ENCODE results near the gene PTPRN2. TPM values are rescaled to one million over a fixed set of nuclear protein-coding genes. Genes with fewer than 3 reads are reported as not detected.

Gene PTPRN2
- total and polyA plus RNA-seq, 2 of the 13 experiments (the other 11 are each of a cell fraction or from before 2014, with no cell fraction given): 2.5 to 24.2 TPM

DNA sequence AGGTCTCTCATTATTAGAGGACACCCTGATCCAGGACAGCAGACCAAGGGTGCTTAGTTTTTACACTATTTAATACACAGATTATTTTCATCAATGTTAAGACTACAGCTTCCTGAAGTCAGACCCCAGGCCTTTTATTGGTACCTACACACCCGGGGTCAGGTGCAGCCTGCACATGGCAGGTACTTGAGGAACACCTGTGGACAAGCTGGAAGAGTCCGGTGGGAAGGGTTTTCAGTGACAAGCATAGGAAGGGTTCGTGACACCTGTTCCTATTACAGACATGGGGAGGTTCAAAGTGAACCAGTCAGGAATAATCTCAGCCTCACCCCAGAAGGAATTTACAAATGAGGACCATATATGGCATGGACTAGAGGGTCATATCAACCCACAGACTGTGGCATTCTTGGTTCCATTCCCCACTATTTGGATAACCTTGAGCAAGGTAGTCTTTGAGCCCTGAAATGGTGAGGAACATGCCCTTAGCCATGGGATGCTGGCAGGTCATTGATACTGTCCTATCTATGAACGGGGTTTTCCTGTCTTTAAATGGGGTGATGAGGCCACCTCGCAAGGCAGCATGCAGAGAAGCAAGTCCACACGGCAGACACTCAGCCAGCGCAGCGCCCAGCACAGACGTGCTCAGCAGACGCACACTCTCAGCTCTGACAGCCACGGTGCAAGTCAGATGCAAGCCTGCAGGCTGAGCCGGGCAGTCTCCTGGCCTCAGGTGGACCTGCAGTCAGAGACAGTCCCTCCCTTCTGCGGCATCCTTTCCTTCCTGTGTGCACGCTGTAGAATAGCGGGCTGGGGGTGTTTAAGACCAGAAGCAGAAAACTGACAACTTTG is 624.9 kb downstream of the PTPRN2 start:
- in situ Hi-C loops (cut with HindIII; ENCODE audit: extremely low pct_ligation_motif_present, low pct_unique_long_range_greater_than_20kb): no loop called here

More for the DNA sequence above, 624.9 kb downstream of the PTPRN2 start:
- H3K27me3 ChIP-seq (ENCODE audit: control insufficient read depth in 1 of 2, insufficient read depth in 2 of 2, low read length in 2 of 2): no peaks in the 10 kb centered on the region
- no peak for FAIRE-seq
- H3K4me3 ChIP-seq (replicated peaks in 1 of 3; ENCODE audit: insufficient read depth in 1 of 3, low read depth in 2 of 3, low read length in 3 of 3): no peak overlapping the region
- H3K9me3 ChIP-seq (ENCODE audit: low read length): no peaks in the 10 kb centered on the region
- no peak overlapping the region for H3K4me2 ChIP-seq (ENCODE audit: low read depth, low read length)
- peak; percentile 10 for DNase-seq (ENCODE audit: low spot score)
- peak; percentile 91 for ATAC-seq
- H3K79me2 ChIP-seq (ENCODE audit: insufficient read depth, low read length): no peaks in the 10 kb centered on the region
- intact Hi-C loops (cut with micrococcal nuclease; ENCODE audit: unreplicated experiment): no loop called here
- no peak overlapping the region for H3K27ac ChIP-seq (ENCODE audit: extremely low read length, insufficient read depth, low read length)
- no peak overlapping the region for H2AFZ ChIP-seq (ENCODE audit: low read length)
- peak; percentile 84 for TF ChIP-seq RBAK (CRISPR knock-in tag; IDR thresholded peaks at IDR 0.05)
- peak; percentile 58 for TF ChIP-seq HNF4A (CRISPR knock-in tag; IDR thresholded peaks at IDR 0.05)
- TF ChIP-seq SRF (IDR thresholded peaks at IDR 0.05; ENCODE audit: low read depth, low read length): peak; percentile 90
- no peak for TF ChIP-seq TCF7 (IDR thresholded peaks at IDR 0.05; ENCODE audit: low read depth)
- TF ChIP-seq ESRRA (CRISPR knock-in tag; IDR thresholded peaks at IDR 0.05; ENCODE audit: low read depth): 0 out of 2 replicates have a peak, but pooled peaks have one; percentile 49
- TF ChIP-seq, protein P1, sequence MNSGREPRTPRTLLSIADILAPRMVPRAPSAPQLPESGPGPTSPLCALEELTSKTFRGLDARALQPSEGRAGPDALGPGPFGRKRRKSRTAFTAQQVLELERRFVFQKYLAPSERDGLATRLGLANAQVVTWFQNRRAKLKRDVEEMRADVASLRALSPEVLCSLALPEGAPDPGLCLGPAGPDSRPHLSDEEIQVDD (CRISPR knock-in tag; IDR thresholded peaks at IDR 0.05; ENCODE audit: borderline replicate concordance): no peak
- TF ChIP-seq, protein P2, sequence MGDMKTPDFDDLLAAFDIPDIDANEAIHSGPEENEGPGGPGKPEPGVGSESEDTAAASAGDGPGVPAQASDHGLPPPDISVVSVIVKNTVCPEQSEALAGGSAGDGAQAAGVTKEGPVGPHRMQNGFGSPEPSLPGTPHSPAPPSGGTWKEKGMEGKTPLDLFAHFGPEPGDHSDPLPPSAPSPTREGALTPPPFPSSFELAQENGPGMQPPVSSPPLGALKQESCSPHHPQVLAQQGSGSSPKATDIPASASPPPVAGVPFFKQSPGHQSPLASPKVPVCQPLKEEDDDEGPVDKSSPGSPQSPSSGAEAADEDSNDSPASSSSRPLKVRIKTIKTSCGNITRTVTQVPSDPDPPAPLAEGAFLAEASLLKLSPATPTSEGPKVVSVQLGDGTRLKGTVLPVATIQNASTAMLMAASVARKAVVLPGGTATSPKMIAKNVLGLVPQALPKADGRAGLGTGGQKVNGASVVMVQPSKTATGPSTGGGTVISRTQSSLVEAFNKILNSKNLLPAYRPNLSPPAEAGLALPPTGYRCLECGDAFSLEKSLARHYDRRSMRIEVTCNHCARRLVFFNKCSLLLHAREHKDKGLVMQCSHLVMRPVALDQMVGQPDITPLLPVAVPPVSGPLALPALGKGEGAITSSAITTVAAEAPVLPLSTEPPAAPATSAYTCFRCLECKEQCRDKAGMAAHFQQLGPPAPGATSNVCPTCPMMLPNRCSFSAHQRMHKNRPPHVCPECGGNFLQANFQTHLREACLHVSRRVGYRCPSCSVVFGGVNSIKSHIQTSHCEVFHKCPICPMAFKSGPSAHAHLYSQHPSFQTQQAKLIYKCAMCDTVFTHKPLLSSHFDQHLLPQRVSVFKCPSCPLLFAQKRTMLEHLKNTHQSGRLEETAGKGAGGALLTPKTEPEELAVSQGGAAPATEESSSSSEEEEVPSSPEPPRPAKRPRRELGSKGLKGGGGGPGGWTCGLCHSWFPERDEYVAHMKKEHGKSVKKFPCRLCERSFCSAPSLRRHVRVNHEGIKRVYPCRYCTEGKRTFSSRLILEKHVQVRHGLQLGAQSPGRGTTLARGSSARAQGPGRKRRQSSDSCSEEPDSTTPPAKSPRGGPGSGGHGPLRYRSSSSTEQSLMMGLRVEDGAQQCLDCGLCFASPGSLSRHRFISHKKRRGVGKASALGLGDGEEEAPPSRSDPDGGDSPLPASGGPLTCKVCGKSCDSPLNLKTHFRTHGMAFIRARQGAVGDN (CRISPR knock-in tag; IDR thresholded peaks at IDR 0.05): peak; percentile 52
- TF ChIP-seq, protein P3, sequence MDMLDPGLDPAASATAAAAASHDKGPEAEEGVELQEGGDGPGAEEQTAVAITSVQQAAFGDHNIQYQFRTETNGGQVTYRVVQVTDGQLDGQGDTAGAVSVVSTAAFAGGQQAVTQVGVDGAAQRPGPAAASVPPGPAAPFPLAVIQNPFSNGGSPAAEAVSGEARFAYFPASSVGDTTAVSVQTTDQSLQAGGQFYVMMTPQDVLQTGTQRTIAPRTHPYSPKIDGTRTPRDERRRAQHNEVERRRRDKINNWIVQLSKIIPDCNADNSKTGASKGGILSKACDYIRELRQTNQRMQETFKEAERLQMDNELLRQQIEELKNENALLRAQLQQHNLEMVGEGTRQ (IDR thresholded peaks at IDR 0.05; ENCODE audit: low read depth, low read length): no peak
- TF ChIP-seq, protein P3 (CRISPR knock-in tag; IDR thresholded peaks at IDR 0.05; ENCODE audit: borderline replicate concordance): peak; percentile 68; the same call in 1 of the 2 replicates
- TF ChIP-seq ZNF12 (CRISPR knock-in tag; IDR thresholded peaks at IDR 0.05): no peak
- no peak for TF ChIP-seq NR3C1 (CRISPR knock-in tag; IDR thresholded peaks at IDR 0.05)
- TF ChIP-seq PHB2 (IDR thresholded peaks at IDR 0.05; ENCODE audit: partially characterized antibody): no peak
- ChIA-PET CTCF (ENCODE audit: low intra/inter-chr PET ratio, low total read pairs) (no interaction called here), POLR2A (no interaction called here)
- peaks cover 15% of the 10 kb centered on the region for H3K4me1 ChIP-seq (ENCODE audit: insufficient read depth, low read length)
- no TSS peak for BruUV-seq (replicated peaks)
- H3K36me3 ChIP-seq (replicated peaks in 1 of 2; ENCODE audit: control insufficient read depth in 1 of 2, insufficient read depth in 2 of 2, low read length in 2 of 2): no peaks in the 10 kb centered on the region
- H4K20me1 ChIP-seq (ENCODE audit: insufficient read depth, low read length): peaks cover 4% of the 10 kb centered on the region; the same call in 1 of the 2 replicates
- 31% methylated on average over 8 of the region's 15 CpGs for WGBS (ENCODE audit: low lambda C conversion rate)
- no peak overlapping the region for H3K9ac ChIP-seq (ENCODE audit: insufficient read depth, low read depth, low read length)
